ENCODE results near the gene TIMM50. TPM values are rescaled to one million over a fixed set of nuclear protein-coding genes. Genes with fewer than 3 reads are reported as not detected.

TIMM50 gene
- total and polyA plus RNA-seq, 2 of the 13 experiments (the other 11 are each of a cell fraction or from before 2014, with no cell fraction given), result 91.1 to 92.5 TPM

DNA sequence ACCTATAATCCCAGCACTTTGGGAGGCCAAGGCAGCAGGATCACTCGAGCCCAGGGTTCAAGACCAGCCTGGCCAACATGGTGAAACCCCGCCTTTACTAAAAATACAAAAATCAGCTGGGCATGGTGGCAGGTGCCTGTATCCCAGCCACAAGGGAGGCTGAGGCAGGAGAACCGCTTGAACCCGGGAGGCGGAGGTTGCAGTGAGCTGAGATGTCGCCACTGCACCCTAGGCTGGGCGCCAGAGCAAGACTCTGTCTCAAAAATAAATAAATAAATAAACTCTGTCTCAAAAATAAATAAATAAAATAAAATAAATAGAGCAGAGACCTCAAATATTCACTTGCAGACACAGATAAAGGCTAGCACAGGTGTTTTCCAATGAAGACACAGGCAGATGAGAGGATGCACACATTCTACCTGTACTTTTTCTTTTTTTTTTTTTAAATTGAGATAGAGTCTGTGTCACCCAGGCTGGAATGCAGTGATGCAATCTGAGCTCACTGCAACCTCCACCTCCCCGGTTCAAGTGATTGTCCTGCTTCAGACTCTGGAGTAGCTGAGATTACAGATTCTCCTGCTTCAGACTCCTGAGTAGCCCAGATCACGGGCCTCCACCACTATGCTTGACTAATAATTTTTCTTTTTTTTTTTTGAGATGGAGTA lies 42.2 kb upstream of the TIMM50 start:
- peak overlapping the region in 1 of 3 experiments; percentile 32; a peak in 1 of 6 replicates for H3K4me3 ChIP-seq (replicated peaks in 1 of 3; ENCODE audit: insufficient read depth in 1 of 3, low read depth in 2 of 3, low read length in 3 of 3)
- peak overlapping the region; percentile 95 for H3K4me2 ChIP-seq (ENCODE audit: low read depth, low read length)
- H2AFZ ChIP-seq (ENCODE audit: low read length), result no peak overlapping the region
- no peak for ATAC-seq
- DNase-seq (ENCODE audit: low spot score), result peak; percentile 50
- H3K9ac ChIP-seq (ENCODE audit: insufficient read depth, low read depth, low read length), result peak overlapping the region; percentile 21; the same call in 1 of the 2 replicates
- intact Hi-C loops (cut with micrococcal nuclease; ENCODE audit: unreplicated experiment), result no loop called here
- ChIA-PET POLR2A (interaction anchor here (0.6 to 2.9 kb wide), 6 partner anchors 10 to 932 kb away, joined by 3 to 20 read pairs (median 5); partner anchors contain the start of genes MED29, PAF1 and ZFP36), CTCF (ENCODE audit: low intra/inter-chr PET ratio, low total read pairs) (no interaction called here)
- H3K9me3 ChIP-seq (ENCODE audit: low read length), result no peaks in the 10 kb centered on the region
- H3K27ac ChIP-seq (ENCODE audit: extremely low read length, insufficient read depth, low read length), result no peak overlapping the region
- no peaks in the 10 kb centered on the region; a peak in 2 of 5 replicates for H3K27me3 ChIP-seq (ENCODE audit: control insufficient read depth in 1 of 2, insufficient read depth in 2 of 2, low read length in 2 of 2)
- 13% methylated on average over 9 of the region's 9 CpGs for WGBS (ENCODE audit: low lambda C conversion rate)
- peaks cover 23% of the 10 kb centered on the region for H4K20me1 ChIP-seq (ENCODE audit: insufficient read depth, low read length)
- in situ Hi-C loops (cut with HindIII; ENCODE audit: extremely low pct_ligation_motif_present, low pct_unique_long_range_greater_than_20kb), result no loop called here
- FAIRE-seq, result no peak
- H3K79me2 ChIP-seq (ENCODE audit: insufficient read depth, low read length), result peaks cover 23% of the 10 kb centered on the region
- H3K4me1 ChIP-seq (ENCODE audit: insufficient read depth, low read length), result peaks cover 63% of the 10 kb centered on the region
- BruUV-seq (replicated peaks), result no TSS peak
- H3K36me3 ChIP-seq (replicated peaks in 1 of 2; ENCODE audit: control insufficient read depth in 1 of 2, insufficient read depth in 2 of 2, low read length in 2 of 2), result peaks cover 8 to 14% of the 10 kb centered on the region in 2 experiments
- TF ChIP-seq FOXA3 (CRISPR knock-in tag; IDR thresholded peaks at IDR 0.05), result no peak
- TF ChIP-seq, protein P1, sequence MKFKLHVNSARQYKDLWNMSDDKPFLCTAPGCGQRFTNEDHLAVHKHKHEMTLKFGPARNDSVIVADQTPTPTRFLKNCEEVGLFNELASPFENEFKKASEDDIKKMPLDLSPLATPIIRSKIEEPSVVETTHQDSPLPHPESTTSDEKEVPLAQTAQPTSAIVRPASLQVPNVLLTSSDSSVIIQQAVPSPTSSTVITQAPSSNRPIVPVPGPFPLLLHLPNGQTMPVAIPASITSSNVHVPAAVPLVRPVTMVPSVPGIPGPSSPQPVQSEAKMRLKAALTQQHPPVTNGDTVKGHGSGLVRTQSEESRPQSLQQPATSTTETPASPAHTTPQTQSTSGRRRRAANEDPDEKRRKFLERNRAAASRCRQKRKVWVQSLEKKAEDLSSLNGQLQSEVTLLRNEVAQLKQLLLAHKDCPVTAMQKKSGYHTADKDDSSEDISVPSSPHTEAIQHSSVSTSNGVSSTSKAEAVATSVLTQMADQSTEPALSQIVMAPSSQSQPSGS (CRISPR knock-in tag; IDR thresholded peaks at IDR 0.05), result peak; percentile 26; the same call in 1 of the 2 replicates
- no peak for TF ChIP-seq ZNF382 (CRISPR knock-in tag; IDR thresholded peaks at IDR 0.05; ENCODE audit: borderline replicate concordance)
- TF ChIP-seq FOXC1 (CRISPR knock-in tag; IDR thresholded peaks at IDR 0.05; ENCODE audit: borderline replicate concordance), result no peak
- no peak for TF ChIP-seq TEAD2 (CRISPR knock-in tag; IDR thresholded peaks at IDR 0.05)
- TF ChIP-seq TCF7 (IDR thresholded peaks at IDR 0.05; ENCODE audit: low read depth), result no peak
- no peak for TF ChIP-seq KDM2A (CRISPR knock-in tag; IDR thresholded peaks at IDR 0.05; ENCODE audit: borderline replicate concordance, low read depth)
- TF ChIP-seq, protein P2, sequence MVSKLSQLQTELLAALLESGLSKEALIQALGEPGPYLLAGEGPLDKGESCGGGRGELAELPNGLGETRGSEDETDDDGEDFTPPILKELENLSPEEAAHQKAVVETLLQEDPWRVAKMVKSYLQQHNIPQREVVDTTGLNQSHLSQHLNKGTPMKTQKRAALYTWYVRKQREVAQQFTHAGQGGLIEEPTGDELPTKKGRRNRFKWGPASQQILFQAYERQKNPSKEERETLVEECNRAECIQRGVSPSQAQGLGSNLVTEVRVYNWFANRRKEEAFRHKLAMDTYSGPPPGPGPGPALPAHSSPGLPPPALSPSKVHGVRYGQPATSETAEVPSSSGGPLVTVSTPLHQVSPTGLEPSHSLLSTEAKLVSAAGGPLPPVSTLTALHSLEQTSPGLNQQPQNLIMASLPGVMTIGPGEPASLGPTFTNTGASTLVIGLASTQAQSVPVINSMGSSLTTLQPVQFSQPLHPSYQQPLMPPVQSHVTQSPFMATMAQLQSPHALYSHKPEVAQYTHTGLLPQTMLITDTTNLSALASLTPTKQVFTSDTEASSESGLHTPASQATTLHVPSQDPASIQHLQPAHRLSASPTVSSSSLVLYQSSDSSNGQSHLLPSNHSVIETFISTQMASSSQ (IDR thresholded peaks at IDR 0.05; ENCODE audit: low read depth), result no peak
- TF ChIP-seq, protein P2 (CRISPR knock-in tag; IDR thresholded peaks at IDR 0.05; ENCODE audit: borderline replicate concordance), result no peak
- no peak for TF ChIP-seq RXRB (CRISPR knock-in tag; IDR thresholded peaks at IDR 0.05; ENCODE audit: borderline replicate concordance)
- TF ChIP-seq CEBPB (IDR thresholded peaks at IDR 0.05; ENCODE audit: borderline replicate concordance, low read depth, low read length), result peak; percentile 89
- no peak for TF ChIP-seq RBM39 (IDR thresholded peaks at IDR 0.05; ENCODE audit: low read depth, low read length, poor library complexity, severe bottlenecking)
- TF ChIP-seq, protein P3, sequence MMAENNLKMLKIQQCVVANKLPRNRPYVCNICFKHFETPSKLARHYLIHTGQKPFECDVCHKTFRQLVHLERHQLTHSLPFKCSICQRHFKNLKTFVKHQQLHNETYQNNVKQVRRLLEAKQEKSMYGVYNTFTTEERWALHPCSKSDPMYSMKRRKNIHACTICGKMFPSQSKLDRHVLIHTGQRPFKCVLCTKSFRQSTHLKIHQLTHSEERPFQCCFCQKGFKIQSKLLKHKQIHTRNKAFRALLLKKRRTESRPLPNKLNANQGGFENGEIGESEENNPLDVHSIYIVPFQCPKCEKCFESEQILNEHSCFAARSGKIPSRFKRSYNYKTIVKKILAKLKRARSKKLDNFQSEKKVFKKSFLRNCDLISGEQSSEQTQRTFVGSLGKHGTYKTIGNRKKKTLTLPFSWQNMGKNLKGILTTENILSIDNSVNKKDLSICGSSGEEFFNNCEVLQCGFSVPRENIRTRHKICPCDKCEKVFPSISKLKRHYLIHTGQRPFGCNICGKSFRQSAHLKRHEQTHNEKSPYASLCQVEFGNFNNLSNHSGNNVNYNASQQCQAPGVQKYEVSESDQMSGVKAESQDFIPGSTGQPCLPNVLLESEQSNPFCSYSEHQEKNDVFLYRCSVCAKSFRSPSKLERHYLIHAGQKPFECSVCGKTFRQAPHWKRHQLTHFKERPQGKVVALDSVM (CRISPR knock-in tag; IDR thresholded peaks at IDR 0.05), result peak; percentile 55; the same call in 1 of the 2 replicates
- TF ChIP-seq, protein P4, sequence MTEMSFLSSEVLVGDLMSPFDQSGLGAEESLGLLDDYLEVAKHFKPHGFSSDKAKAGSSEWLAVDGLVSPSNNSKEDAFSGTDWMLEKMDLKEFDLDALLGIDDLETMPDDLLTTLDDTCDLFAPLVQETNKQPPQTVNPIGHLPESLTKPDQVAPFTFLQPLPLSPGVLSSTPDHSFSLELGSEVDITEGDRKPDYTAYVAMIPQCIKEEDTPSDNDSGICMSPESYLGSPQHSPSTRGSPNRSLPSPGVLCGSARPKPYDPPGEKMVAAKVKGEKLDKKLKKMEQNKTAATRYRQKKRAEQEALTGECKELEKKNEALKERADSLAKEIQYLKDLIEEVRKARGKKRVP (CRISPR knock-in tag; IDR thresholded peaks at IDR 0.05), result peak in 1 of 2 experiments; percentile 87; a peak in 2 of 4 replicates
- TF ChIP-seq NFE2 (CRISPR knock-in tag; IDR thresholded peaks at IDR 0.05), result no peak

Measured in HepG2 (cell line).